ENCODE results near the gene MFSD1. TPM values are rescaled to one million over a fixed set of nuclear protein-coding genes. Genes with fewer than 3 reads are reported as not detected.
A peak's percentile ranks its signal among the peaks of the same experiment; 100 is the strongest.

The MFSD1 gene
- polyA plus RNA-seq, 2 of the 4 experiments (the other 2 are of a cell fraction) = 41.5 to 53.2 TPM

DNA sequence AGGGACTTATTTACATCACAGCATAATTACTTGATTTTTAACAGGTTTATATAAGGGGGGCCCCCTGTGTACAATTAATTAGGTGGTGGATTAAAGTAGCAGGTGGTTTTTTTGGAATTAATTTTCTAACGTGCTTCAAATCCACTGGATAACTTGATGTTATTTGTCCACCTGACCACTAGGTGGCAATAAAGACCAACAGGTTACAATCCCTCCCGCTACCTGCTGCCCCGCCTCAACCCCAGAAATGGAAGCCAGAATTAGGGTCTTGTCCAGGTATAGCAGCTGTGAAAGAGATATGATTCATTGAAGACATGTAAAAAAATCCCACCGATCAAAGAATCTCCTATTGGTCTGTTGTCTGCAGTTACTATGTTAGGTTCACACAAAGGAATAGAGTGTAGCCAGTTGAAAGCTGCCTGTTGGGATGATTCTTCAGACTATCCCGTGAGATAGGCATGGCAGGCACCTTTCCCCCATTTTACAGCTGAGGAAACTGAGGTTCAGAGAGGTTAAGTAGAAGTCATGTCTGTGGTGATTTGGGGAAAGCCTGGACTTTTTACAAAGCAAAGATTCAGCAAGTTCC lies 44.0 kb downstream of the MFSD1 start:
- peak; percentile 18 for FAIRE-seq
- Histone ChIP-seq H3K4me1 (no peaks in the 10 kb centered on the region), H3K4me2 (0 out of 3 replicates have a peak overlapping the region, but pooled peaks have one; percentile 25), H3K4me3 (no peak overlapping the region), H3K27ac (no peak overlapping the region), H3K9me3 (no peaks in the 10 kb centered on the region)
- CTCF ChIA-PET = interaction anchor here (0.7 to 12.2 kb wide), 20 partner anchors 9 to 959 kb away, joined by 3 to 305 read pairs (median 4); partner anchors contain the start of gene MFSD1
- WGBS (ENCODE audit: missing lambda C conversion rate) = 17% methylated on average over 5 of the region's 5 CpGs
- TF ChIP-seq, protein P1, sequence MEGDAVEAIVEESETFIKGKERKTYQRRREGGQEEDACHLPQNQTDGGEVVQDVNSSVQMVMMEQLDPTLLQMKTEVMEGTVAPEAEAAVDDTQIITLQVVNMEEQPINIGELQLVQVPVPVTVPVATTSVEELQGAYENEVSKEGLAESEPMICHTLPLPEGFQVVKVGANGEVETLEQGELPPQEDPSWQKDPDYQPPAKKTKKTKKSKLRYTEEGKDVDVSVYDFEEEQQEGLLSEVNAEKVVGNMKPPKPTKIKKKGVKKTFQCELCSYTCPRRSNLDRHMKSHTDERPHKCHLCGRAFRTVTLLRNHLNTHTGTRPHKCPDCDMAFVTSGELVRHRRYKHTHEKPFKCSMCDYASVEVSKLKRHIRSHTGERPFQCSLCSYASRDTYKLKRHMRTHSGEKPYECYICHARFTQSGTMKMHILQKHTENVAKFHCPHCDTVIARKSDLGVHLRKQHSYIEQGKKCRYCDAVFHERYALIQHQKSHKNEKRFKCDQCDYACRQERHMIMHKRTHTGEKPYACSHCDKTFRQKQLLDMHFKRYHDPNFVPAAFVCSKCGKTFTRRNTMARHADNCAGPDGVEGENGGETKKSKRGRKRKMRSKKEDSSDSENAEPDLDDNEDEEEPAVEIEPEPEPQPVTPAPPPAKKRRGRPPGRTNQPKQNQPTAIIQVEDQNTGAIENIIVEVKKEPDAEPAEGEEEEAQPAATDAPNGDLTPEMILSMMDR (IDR thresholded peaks at IDR 0.05) = peak; percentile 86
- no peak for TF ChIP-seq ESRRA (IDR thresholded peaks at IDR 0.05; ENCODE audit: borderline replicate concordance, low read length)
- TF ChIP-seq POLR2AphosphoS2 (conservative IDR thresholded peaks at IDR 0.05; ENCODE audit: low read length) = no peak
- TF ChIP-seq SMC3 (IDR thresholded peaks at IDR 0.05) = peak; percentile 82
- peak; percentile 89 to 91 for TF ChIP-seq RAD21 (conservative IDR thresholded peaks at IDR 0.05 in 1 of 2, IDR thresholded peaks at IDR 0.05 in 1 of 2)
- peak; percentile 49 to 50 for DNase-seq (ENCODE audit: low read depth in 1 of 2, low spot score in 1 of 2)
- peak in 1 of 2 experiments; percentile 74; a peak in 3 of 6 replicates for ATAC-seq
- POLR2A ChIA-PET = interaction anchor here (0.6 kb wide), 1 partner anchor 37 kb away, joined by 3 read pairs; no protein-coding TSS in a partner anchor

DNA sequence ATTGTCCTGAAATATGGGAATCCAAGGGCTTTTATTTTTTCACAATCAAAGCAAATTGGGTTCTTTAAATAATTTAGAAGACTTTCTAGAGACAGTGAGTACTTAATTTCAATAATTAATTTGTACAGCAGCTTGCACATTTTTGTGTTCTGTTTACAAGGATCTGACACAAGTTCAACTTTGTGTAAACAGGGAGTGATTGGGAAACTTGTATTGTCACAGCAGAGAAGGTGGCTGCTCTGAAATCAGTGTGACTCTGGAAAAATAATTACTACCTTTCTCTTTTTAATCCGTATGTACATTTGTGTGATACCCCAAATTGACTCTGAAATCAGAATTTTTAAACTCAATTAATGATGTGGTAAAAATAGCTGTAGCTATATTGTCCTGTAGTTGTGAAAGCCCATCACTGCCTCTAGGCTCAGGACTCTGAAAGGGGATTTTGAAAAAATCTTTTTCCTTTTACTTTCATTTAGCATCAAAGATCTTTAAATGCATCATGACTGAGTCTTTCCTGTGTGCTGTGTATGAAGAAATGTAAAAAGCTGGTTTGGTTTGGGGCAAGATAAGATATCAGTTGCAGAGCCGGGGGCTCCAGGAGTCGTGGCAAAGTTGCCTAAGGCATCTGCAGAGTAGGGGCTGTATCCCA lies 45.1 kb downstream of the MFSD1 start:
- ChIA-PET CTCF (interaction anchor here (0.7 to 12.2 kb wide), 11 partner anchors 10 to 958 kb away, joined by 3 to 305 read pairs (median 4); no protein-coding TSS in a partner anchor), POLR2A (no interaction called here)
- Histone ChIP-seq H3K4me3 (no peak overlapping the region), H3K4me1 (no peaks in the 10 kb centered on the region), H3K27ac (no peak overlapping the region), H3K4me2 (no peak overlapping the region), H3K9me3 (no peaks in the 10 kb centered on the region)
- no peak for TF ChIP-seq TFCP2L1 (CRISPR knock-in tag; IDR thresholded peaks at IDR 0.05)
- no peak for TF ChIP-seq SMC3 (IDR thresholded peaks at IDR 0.05)
- TF ChIP-seq HOXB5 (CRISPR knock-in tag; IDR thresholded peaks at IDR 0.05) = no peak
- TF ChIP-seq RFX5 (IDR thresholded peaks at IDR 0.05) = no peak
- no peak for TF ChIP-seq ZSCAN20 (CRISPR knock-in tag; IDR thresholded peaks at IDR 0.05)
- no peak for TF ChIP-seq RNF2 (IDR thresholded peaks at IDR 0.05; ENCODE audit: borderline replicate concordance, low read depth)
- TF ChIP-seq, protein P2, sequence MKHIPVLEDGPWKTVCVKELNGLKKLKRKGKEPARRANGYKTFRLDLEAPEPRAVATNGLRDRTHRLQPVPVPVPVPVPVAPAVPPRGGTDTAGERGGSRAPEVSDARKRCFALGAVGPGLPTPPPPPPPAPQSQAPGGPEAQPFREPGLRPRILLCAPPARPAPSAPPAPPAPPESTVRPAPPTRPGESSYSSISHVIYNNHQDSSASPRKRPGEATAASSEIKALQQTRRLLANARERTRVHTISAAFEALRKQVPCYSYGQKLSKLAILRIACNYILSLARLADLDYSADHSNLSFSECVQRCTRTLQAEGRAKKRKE (CRISPR knock-in tag; IDR thresholded peaks at IDR 0.05; ENCODE audit: low read depth) = no peak
- TF ChIP-seq, protein P3, sequence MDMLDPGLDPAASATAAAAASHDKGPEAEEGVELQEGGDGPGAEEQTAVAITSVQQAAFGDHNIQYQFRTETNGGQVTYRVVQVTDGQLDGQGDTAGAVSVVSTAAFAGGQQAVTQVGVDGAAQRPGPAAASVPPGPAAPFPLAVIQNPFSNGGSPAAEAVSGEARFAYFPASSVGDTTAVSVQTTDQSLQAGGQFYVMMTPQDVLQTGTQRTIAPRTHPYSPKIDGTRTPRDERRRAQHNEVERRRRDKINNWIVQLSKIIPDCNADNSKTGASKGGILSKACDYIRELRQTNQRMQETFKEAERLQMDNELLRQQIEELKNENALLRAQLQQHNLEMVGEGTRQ (IDR thresholded peaks at IDR 0.05) = no peak
- FAIRE-seq (no peak), DNase-seq (ENCODE audit: low read depth in 1 of 2, low spot score in 1 of 2) (no peak), ATAC-seq (no peak)
- WGBS (ENCODE audit: missing lambda C conversion rate) = 60% methylated on average over 3 of the region's 3 CpGs

DNA sequence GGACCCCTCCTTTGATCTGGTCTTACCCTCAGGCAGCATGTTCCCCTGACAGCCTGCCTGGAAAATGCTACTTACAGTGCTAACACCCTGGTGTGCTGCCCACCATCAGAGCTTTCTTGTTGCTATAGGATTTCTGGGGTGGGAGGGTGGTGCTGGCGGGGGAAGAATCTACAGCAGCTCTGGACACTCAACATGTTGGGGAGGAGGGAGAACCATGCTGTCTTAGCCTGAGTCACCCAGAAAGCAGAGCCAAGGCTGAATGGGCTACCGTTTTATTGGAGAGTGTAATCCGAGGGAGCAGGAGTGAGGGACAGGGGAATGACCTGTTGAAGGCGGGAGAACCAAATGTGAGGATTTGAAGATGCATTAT lies 45.6 kb downstream of the MFSD1 start:
- no peaks in the 10 kb centered on the region for H3K9me3 ChIP-seq
- WGBS (ENCODE audit: missing lambda C conversion rate) = 36% methylated on average over 3 of the region's 4 CpGs
- DNase-seq (ENCODE audit: low read depth in 1 of 2, low spot score in 1 of 2) = no peak
- ChIA-PET POLR2A (no interaction called here), CTCF (interaction anchor here (4.4 to 12.2 kb wide), 2 partner anchors 409 to 418 kb away, joined by 32 to 305 read pairs; no protein-coding TSS in a partner anchor)
- H3K27ac ChIP-seq = no peak overlapping the region
- no peaks in the 10 kb centered on the region for H3K4me1 ChIP-seq
- 0 out of 6 replicates have a peak, but pooled peaks of 1 of the 2 experiments have one; percentile 14 for ATAC-seq
- H3K4me3 ChIP-seq = no peak overlapping the region
- no peak for TF ChIP-seq ZSCAN20 (CRISPR knock-in tag; IDR thresholded peaks at IDR 0.05)
- no peak for TF ChIP-seq EHMT2 (IDR thresholded peaks at IDR 0.05; ENCODE audit: low read depth)
- no peak for TF ChIP-seq KDM5A (IDR thresholded peaks at IDR 0.05)
- no peak for TF ChIP-seq ZFP36 (IDR thresholded peaks at IDR 0.05; ENCODE audit: borderline replicate concordance, partially characterized antibody)
- no peak for TF ChIP-seq HEYL (CRISPR knock-in tag; IDR thresholded peaks at IDR 0.05)
- TF ChIP-seq, protein P4, sequence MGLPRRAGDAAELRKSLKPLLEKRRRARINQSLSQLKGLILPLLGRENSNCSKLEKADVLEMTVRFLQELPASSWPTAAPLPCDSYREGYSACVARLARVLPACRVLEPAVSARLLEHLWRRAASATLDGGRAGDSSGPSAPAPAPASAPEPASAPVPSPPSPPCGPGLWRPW (IDR thresholded peaks at IDR 0.05) = no peak
- no peak for TF ChIP-seq TFCP2L1 (CRISPR knock-in tag; IDR thresholded peaks at IDR 0.05)
- TF ChIP-seq, protein P3 (IDR thresholded peaks at IDR 0.05) = no peak
- no peak for TF ChIP-seq HOXB13 (CRISPR knock-in tag; IDR thresholded peaks at IDR 0.05; ENCODE audit: low read depth)
- no peak for TF ChIP-seq NR3C1 (IDR thresholded peaks at IDR 0.05)
- TF ChIP-seq SMC3 (IDR thresholded peaks at IDR 0.05) = no peak
- TF ChIP-seq ZC3H11A (IDR thresholded peaks at IDR 0.05) = no peak
- TF ChIP-seq RARB (CRISPR knock-in tag; IDR thresholded peaks at IDR 0.05) = no peak
- TF ChIP-seq NFE2L2 (conservative IDR thresholded peaks at IDR 0.05; ENCODE audit: low read length) = no peak
- no peak overlapping the region for H3K4me2 ChIP-seq
- FAIRE-seq = no peak

All from A549 (cell line).